ENCODE data around the gene C11orf65. TPM values are rescaled to one million over a fixed set of nuclear protein-coding genes. Genes with fewer than 3 reads are reported as not detected.
A peak's percentile ranks its signal among the peaks of the same experiment; 100 is the strongest.

The C11orf65 gene
- total and polyA plus RNA-seq, 2 experiments from 2014 or later: 0.58 TPM; not detected in 1

DNA sequence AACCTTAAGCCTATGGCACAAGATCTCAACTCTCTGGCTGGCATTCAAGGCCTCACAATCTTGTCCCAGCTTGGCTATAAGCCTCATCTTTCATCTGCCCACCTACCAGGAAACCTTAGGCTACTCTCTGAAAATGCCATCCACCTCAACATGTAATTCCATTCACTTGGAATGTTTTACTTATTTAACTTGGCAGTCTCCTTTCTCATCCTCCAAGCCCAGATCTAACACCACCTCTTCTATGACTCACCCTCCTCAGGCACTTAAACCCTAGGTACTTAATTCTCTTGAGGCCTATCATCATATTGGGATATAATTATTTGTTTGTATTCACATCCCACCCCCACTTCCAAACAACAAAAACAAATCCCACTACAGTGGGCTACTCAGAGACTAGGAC, 15.8 kb upstream of the C11orf65 start:
- H3K79me2 ChIP-seq (ENCODE audit: insufficient read depth): no peaks in the 10 kb centered on the region
- H2AFZ ChIP-seq: no peak overlapping the region
- H3K36me3 ChIP-seq (ENCODE audit: low read depth): 0 out of 2 replicates have a peak, but pooled peaks cover 7% of the 10 kb centered on the region
- TF ChIP-seq EZH2phosphoT487 (IDR thresholded peaks at IDR 0.05; ENCODE audit: insufficient read depth, low read depth): no peak
- no peak for TF ChIP-seq EZH2 (IDR thresholded peaks at IDR 0.05; ENCODE audit: insufficient read depth, poor library complexity, severe bottlenecking)
- no peak overlapping the region for H3K9ac ChIP-seq
- H4K20me1 ChIP-seq (ENCODE audit: insufficient read depth): no peaks in the 10 kb centered on the region
- no peaks in the 10 kb centered on the region for H3K9me2 ChIP-seq (ENCODE audit: insufficient read depth)
- no peak overlapping the region for H3K4me2 ChIP-seq (ENCODE audit: unreplicated experiment)
- no peaks in the 10 kb centered on the region for H3F3A ChIP-seq (ENCODE audit: insufficient read depth)
- no peaks in the 10 kb centered on the region for H3K27me3 ChIP-seq (replicated peaks; ENCODE audit: insufficient read depth)
- no peak overlapping the region for H3K27ac ChIP-seq
- H3K9me3 ChIP-seq (ENCODE audit: low read depth): no peaks in the 10 kb centered on the region
- peak; percentile 36 for DNase-seq
- in situ Hi-C loops (cut with MboI): no loop called here
- no peak overlapping the region for H3K4me3 ChIP-seq
- H3K4me1 ChIP-seq (ENCODE audit: insufficient read depth): no peaks in the 10 kb centered on the region

DNA sequence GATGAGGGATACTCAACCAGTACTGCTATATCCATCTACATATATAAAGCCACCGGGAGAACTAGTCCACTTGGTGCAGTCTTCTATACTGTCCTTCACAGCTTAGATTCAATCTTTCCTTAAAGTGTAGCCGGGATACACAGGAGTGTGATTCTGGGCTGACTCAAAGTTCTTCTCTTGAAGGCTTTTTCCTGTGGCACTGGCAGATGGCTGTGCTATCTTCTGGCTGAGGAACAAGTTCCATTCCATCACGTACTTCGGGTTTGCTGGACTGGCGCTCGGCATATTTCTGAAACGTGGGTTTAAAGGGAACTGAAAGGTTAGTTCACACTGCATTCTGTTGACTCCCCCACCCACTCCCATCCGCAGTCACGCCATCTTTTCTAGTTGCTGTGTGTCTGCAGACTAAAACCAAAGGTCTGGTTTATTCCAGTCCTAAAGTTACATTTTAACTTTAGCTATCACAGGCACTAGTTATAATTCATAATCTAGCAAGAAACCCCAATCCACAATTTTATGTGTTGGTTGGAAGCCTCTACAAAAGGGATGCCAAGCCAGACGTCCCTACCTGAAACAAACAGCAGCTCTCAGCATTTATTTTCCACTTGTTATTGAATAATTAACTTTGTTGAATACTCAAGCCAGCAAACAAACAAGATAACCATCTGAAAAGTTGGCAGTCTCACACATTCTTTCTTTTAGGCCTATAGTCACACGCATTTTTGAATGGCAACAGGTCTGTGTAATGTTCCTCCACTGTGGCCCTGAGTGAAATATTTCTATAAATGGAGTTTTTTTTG, 7.5 kb upstream of the C11orf65 start:
- H3K27ac ChIP-seq: no peak overlapping the region
- H3K36me3 ChIP-seq (ENCODE audit: low read depth): 0 out of 2 replicates have a peak, but pooled peaks cover 4% of the 10 kb centered on the region
- H3K9me2 ChIP-seq (ENCODE audit: insufficient read depth): no peaks in the 10 kb centered on the region
- no peak overlapping the region for H3K4me3 ChIP-seq
- no peaks in the 10 kb centered on the region for H3K4me1 ChIP-seq (ENCODE audit: insufficient read depth)
- no peaks in the 10 kb centered on the region for H3K27me3 ChIP-seq (replicated peaks; ENCODE audit: insufficient read depth)
- WGBS, 2 experiments (ENCODE audit: low coverage in 1 of 2, low lambda C conversion rate in 2 of 2, missing lambda C conversion rate in 2 of 2): 90 to 91% methylated on average over 11 of the region's 11 CpGs
- no peak overlapping the region for H3K9ac ChIP-seq
- in situ Hi-C loops (cut with MboI): no loop called here
- no peaks in the 10 kb centered on the region for H4K20me1 ChIP-seq (ENCODE audit: insufficient read depth)
- H3F3A ChIP-seq (ENCODE audit: insufficient read depth): no peaks in the 10 kb centered on the region
- no peaks in the 10 kb centered on the region for H3K79me2 ChIP-seq (ENCODE audit: insufficient read depth)
- no peak overlapping the region for H3K4me2 ChIP-seq (ENCODE audit: unreplicated experiment)
- H2AFZ ChIP-seq: no peak overlapping the region
- DNase-seq: no peak
- no peaks in the 10 kb centered on the region for H3K9me3 ChIP-seq (ENCODE audit: low read depth)
- TF ChIP-seq EZH2 (IDR thresholded peaks at IDR 0.05; ENCODE audit: insufficient read depth, poor library complexity, severe bottlenecking) (no peak), EZH2phosphoT487 (IDR thresholded peaks at IDR 0.05; ENCODE audit: insufficient read depth, low read depth) (no peak)

DNA sequence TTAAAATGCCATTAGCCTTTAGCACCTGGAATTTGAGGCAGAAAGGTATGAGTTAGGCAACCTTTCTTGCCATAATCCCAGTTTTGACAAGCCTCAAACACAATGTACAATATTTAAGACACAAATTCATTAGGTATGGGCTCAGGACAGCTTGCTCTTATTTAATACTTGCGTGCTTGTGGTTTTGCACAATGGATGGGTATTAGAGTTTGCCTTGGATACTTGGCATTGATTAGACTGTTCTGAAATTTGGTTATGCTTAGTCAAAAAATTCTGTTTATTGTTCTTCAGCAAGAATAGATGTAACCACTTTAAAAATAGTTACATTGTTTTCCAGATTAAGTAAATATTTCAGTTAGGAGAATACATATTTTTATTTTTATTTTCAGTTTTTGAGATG, 5.4 kb upstream of the C11orf65 start:
- H3K4me1 ChIP-seq (ENCODE audit: insufficient read depth): no peaks in the 10 kb centered on the region
- 98 to 100% methylated on average over 1 of the region's 1 CpG for WGBS, 2 experiments (ENCODE audit: low coverage in 1 of 2, low lambda C conversion rate in 2 of 2, missing lambda C conversion rate in 2 of 2)

DNA sequence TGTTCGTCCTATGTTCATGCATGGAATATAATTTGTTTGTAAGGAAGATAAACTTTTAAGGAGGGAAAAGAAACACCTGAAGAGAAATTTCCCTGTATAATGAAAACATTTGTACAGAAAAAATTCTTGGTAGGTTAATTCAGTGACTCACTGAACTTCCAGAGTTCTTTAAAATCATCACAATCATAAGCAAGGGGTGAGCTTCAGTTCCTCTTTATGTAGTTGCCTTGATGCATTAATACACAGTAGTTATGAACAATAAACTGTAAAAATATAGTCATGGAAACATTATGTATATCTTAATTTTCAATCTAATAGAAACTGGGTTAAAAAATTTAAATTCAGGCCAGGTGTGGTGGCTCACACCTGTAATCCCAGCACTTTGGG, 1.1 kb upstream of the C11orf65 start:
- H3K4me2 ChIP-seq (ENCODE audit: unreplicated experiment): no peak overlapping the region
- in situ Hi-C loops (cut with MboI): no loop called here
- no peak for DNase-seq
- H3F3A ChIP-seq (ENCODE audit: insufficient read depth): peaks cover 6% of the 10 kb centered on the region; the same call in 1 of the 2 replicates
- H3K27me3 ChIP-seq (replicated peaks; ENCODE audit: insufficient read depth): no peaks in the 10 kb centered on the region
- H3K27ac ChIP-seq: no peak overlapping the region
- H3K9me2 ChIP-seq (ENCODE audit: insufficient read depth): no peaks in the 10 kb centered on the region
- WGBS, 2 experiments (ENCODE audit: low coverage in 1 of 2, low lambda C conversion rate in 2 of 2, missing lambda C conversion rate in 2 of 2): 56 to 58% methylated on average over 1 of the region's 1 CpG
- no peaks in the 10 kb centered on the region for H3K9me3 ChIP-seq (ENCODE audit: low read depth)
- TF ChIP-seq EZH2 (IDR thresholded peaks at IDR 0.05; ENCODE audit: insufficient read depth, poor library complexity, severe bottlenecking): no peak
- TF ChIP-seq EZH2phosphoT487 (IDR thresholded peaks at IDR 0.05; ENCODE audit: insufficient read depth, low read depth): no peak
- no peak overlapping the region for H3K9ac ChIP-seq
- no peak overlapping the region for H3K4me3 ChIP-seq
- no peaks in the 10 kb centered on the region for H3K36me3 ChIP-seq (ENCODE audit: low read depth)
- no peaks in the 10 kb centered on the region for H3K4me1 ChIP-seq (ENCODE audit: insufficient read depth)
- H2AFZ ChIP-seq: peak overlapping the region; percentile 94
- no peaks in the 10 kb centered on the region for H4K20me1 ChIP-seq (ENCODE audit: insufficient read depth)
- H3K79me2 ChIP-seq (ENCODE audit: insufficient read depth): no peaks in the 10 kb centered on the region

More for the DNA sequence above, 5.4 kb upstream of the C11orf65 start:
- no peaks in the 10 kb centered on the region for H3K9me2 ChIP-seq (ENCODE audit: insufficient read depth)
- H3K36me3 ChIP-seq (ENCODE audit: low read depth): no peaks in the 10 kb centered on the region
- DNase-seq: no peak
- H3K9ac ChIP-seq: no peak overlapping the region
- H3K9me3 ChIP-seq (ENCODE audit: low read depth): no peaks in the 10 kb centered on the region
- no peak overlapping the region for H3K27ac ChIP-seq
- no peaks in the 10 kb centered on the region for H3K27me3 ChIP-seq (replicated peaks; ENCODE audit: insufficient read depth)
- no peaks in the 10 kb centered on the region for H3F3A ChIP-seq (ENCODE audit: insufficient read depth)
- no peak overlapping the region for H2AFZ ChIP-seq
- H3K4me3 ChIP-seq: no peak overlapping the region
- H4K20me1 ChIP-seq (ENCODE audit: insufficient read depth): no peaks in the 10 kb centered on the region
- H3K4me2 ChIP-seq (ENCODE audit: unreplicated experiment): no peak overlapping the region
- in situ Hi-C loops (cut with MboI): no loop called here
- TF ChIP-seq EZH2 (IDR thresholded peaks at IDR 0.05; ENCODE audit: insufficient read depth, poor library complexity, severe bottlenecking): no peak
- no peaks in the 10 kb centered on the region for H3K79me2 ChIP-seq (ENCODE audit: insufficient read depth)

Measured in GM23248 (cell line).